Thyroid gland (tissue), 4 donors: Measurements from ENCODE around the gene HLCS. TPM values are rescaled to one million over a fixed set of nuclear protein-coding genes. Genes with fewer than 3 reads are reported as not detected.

ENCODE experiments used
- DNase-seq, 2 donors: peaks; one replicate each; pipeline ENCODE4 v3.0.0-alpha.2; 2019
- H3K27ac ChIP-seq, 3 donors: fragments of 200-600 bp; sonication (generic); 1 replicate in 2 of 3; 2 replicates in 1 of 3; pipeline ENCODE4 v1.5.1; 2016 to 2019; ENCODE audit warnings: mild to moderate bottlenecking in 1 of 3, moderate library complexity in 1 of 3
- H3K27me3 ChIP-seq: fragments of 200-600 bp; sonication (generic); one replicate; pipeline ENCODE4 v1.5.1; 2019
- H3K36me3 ChIP-seq, 2 donors: fragments of 200-600 bp; sonication (generic); one replicate each; pipeline ENCODE4 v1.5.1; 2016 to 2019
- H3K4me1 ChIP-seq, 2 donors: fragments of 200-600 bp; sonication (generic); one replicate each; pipeline ENCODE4 v1.5.1; 2017 to 2019
- H3K4me3 ChIP-seq, 3 donors: fragments of 200-600 bp; sonication (generic); replicated peaks in 1 of 3; 1 replicate in 2 of 3; 2 replicates in 1 of 3; pipeline ENCODE4 v1.5.1; 2016; ENCODE audit warnings: mild to moderate bottlenecking in 1 of 3
- H3K9me3 ChIP-seq: fragments of 200-600 bp; sonication (generic); one replicate; pipeline ENCODE4 v1.5.1; 2017
- CTCF ChIP-seq, 6 experiments: fragments of 200-600 bp in 3 of 6; fragments of 450-650 bp in 3 of 6; sonication (generic) in 3 of 6; IDR thresholded peaks; one replicate each; pipeline ENCODE4 v1.5.1; 2016 to 2019; ENCODE audit warnings: antibody characterized with exemption in 6 of 6, mild to moderate bottlenecking in 2 of 6, inconsistent platforms in 1 of 6, moderate library complexity in 1 of 6
- POLR2A ChIP-seq, 2 donors: fragments of 450-650 bp; IDR thresholded peaks; one replicate each; pipeline ENCODE4 v1.6.1; 2017; ENCODE audit warnings: antibody characterized with exemption in 2 of 2, mild to moderate bottlenecking in 2 of 2, moderate library complexity in 1 of 2
- WGBS, 2 donors: methylation state at CpG; one replicate each; pipeline ENCODE4 v1.1.5; 2017; 5-methylcytosine and 5-hydroxymethylcytosine counted together
- intact Hi-C: fragments of 100-400 bp; cut with DNase I; formaldehyde crosslinking; loops from one replicate; pipeline ENCODE4 v1.15.1; 2023
- total RNA-seq, 4 donors: library from RNA; depleted of rRNA; stranded (reverse); fragments of >200 nt; gene quantifications; one replicate each; pipeline ENCODE4 v1.2.3, GENCODE V29; 2016

The HLCS gene
- total RNA-seq, 4 donors from 2014 or later: 34.2 to 70.7 (median 43.4) TPM

GRCh38 chr21:36732217-36732616 is 234.3 kb downstream of the HLCS start:
- WGBS, 2 donors: 78 to 81% methylated on average over 6 to 12 of the region's 14 CpGs
- TF ChIP-seq CTCF (IDR thresholded peaks at IDR 0.05): no peak
- no peak for TF ChIP-seq POLR2A (IDR thresholded peaks at IDR 0.05)
- H3K27ac ChIP-seq: no peak overlapping the region
- H3K4me3 ChIP-seq: no peak overlapping the region
- intact Hi-C loops: no loop called here
- no peaks in the 10 kb centered on the region for H3K36me3 ChIP-seq
- H3K4me1 ChIP-seq: no peaks in the 10 kb centered on the region
- no peaks in the 10 kb centered on the region for H3K9me3 ChIP-seq
- DNase-seq: no peak
- no peaks in the 10 kb centered on the region for H3K27me3 ChIP-seq

- DNase-seq: no peak
Observed at GRCh38 chr21:36730291-36731281, 235.9 kb downstream of the HLCS start.

GRCh38 chr21:36729310-36729970 is 237.0 kb downstream of the HLCS start:
- TF ChIP-seq POLR2A (IDR thresholded peaks at IDR 0.05): no peak
- no peak for TF ChIP-seq CTCF (IDR thresholded peaks at IDR 0.05)
- no peaks in the 10 kb centered on the region for H3K27me3 ChIP-seq
- H3K4me3 ChIP-seq: no peak overlapping the region
- DNase-seq: no peak
- 88 to 95% methylated on average over 18 of the region's 18 CpGs for WGBS, 2 donors
- H3K27ac ChIP-seq: no peak overlapping the region
- H3K36me3 ChIP-seq: no peaks in the 10 kb centered on the region
- no peaks in the 10 kb centered on the region for H3K4me1 ChIP-seq
- intact Hi-C loops: no loop called here
- H3K9me3 ChIP-seq: no peaks in the 10 kb centered on the region

More at GRCh38 chr21:36730291-36731281, 235.9 kb downstream of the HLCS start:
- 64 to 70% methylated on average over 27 to 30 of the region's 30 CpGs for WGBS, 2 donors
- H3K27me3 ChIP-seq: no peaks in the 10 kb centered on the region
- H3K4me3 ChIP-seq: no peak overlapping the region
- no peaks in the 10 kb centered on the region for H3K9me3 ChIP-seq
- TF ChIP-seq POLR2A (IDR thresholded peaks at IDR 0.05) (no peak), CTCF (IDR thresholded peaks at IDR 0.05) (no peak)
- no peaks in the 10 kb centered on the region for H3K36me3 ChIP-seq
- H3K4me1 ChIP-seq: no peaks in the 10 kb centered on the region
- intact Hi-C loops: no loop called here
- no peak overlapping the region for H3K27ac ChIP-seq

- DNase-seq: no peak
- no peaks in the 10 kb centered on the region for H3K27me3 ChIP-seq
Observed at GRCh38 chr21:36728371-36729111, 237.9 kb downstream of the HLCS start.

More at GRCh38 chr21:36728371-36729111, 237.9 kb downstream of the HLCS start:
- TF ChIP-seq CTCF (IDR thresholded peaks at IDR 0.05) (no peak), POLR2A (IDR thresholded peaks at IDR 0.05) (no peak)
- Histone ChIP-seq H3K36me3 (no peaks in the 10 kb centered on the region), H3K27ac (no peak overlapping the region), H3K4me3 (no peak overlapping the region), H3K4me1 (no peaks in the 10 kb centered on the region), H3K9me3 (no peaks in the 10 kb centered on the region)
- WGBS, 2 donors: 82 to 86% methylated on average over 13 to 14 of the region's 14 CpGs
- intact Hi-C loops: no loop called here
